Heart left ventricle (tissue), 13 donors: ENCODE data around the gene MARCHF3.

ENCODE experiments used
- POLR2A ChIP-seq, 2 donors: fragments of 450-650 bp; IDR thresholded peaks; one replicate each; pipeline ENCODE4 v1.6.1; 2017; ENCODE audit warnings: antibody characterized with exemption in 2 of 2, mild to moderate bottlenecking in 2 of 2, moderate library complexity in 2 of 2
- TF ChIP-seq, protein P1 (sequence below), 12 donors: fragments of 200-600 bp; sonication (generic) in 4 of 12; IDR thresholded peaks; one replicate each; pipeline versions ENCODE4 v1.5.0 to v1.8.0; 2018 to 2022; ENCODE audit warnings: antibody characterized with exemption in 12 of 12, mild to moderate bottlenecking in 5 of 12
- donor health status: ischemic (EF 13 %, LVEDD 7.1; RV severe dilation, severe dysfunction).
- donor health status: DM: no; HTN: yes; CAD: no.
- donor health status: DM: no; HTN: no; CAD: no.
- donor health status: ischemic (EF 25% LVEDD 6.9; RV normal size, moderate dysfunction).
- donor health status: ischemic (EF 25% LVEDD 5.7; RV mildly dilated, moderate dysfunction).
- donor health status: ischemic (EF 35%, LVEDD 5.7; RV mildly dilated, moderate dysfunction).
- donor health status: nonischemic (EF 11% LVEDD 7.7; RV severe dilation, severe dysfunction).
- donor health status: DM: yes; HTN: yes; CAD: no.
- donor health status: PGD.
- donor health status: ischemic (EF 29% LVEDD 5.4; RV normal size, mild dysfunction).
- donor health status: nonischemic (EF 23%, LVEDD 6.1; RV moderate dilation, normal function).

DNA sequence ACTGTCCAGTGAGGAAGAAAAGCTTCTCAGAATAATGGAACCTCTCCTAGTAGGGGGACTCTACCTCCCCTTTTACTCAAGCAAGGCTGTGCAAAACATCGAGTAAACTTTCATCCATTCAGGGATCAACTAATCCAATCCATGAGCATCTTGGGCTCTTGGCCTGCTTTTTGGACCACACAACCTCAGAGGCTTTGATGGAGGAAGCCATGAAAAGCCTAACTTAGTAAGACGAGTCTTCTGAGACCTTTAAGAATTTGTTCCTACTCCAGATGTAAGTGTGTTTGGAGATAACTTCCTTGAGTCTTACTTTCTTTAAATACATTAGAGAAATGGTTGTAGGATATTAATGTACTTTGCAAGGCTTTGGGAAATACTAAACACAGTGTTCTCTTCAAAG, 49.1 kb downstream of the MARCHF3 start:
- TF ChIP-seq, protein P1, sequence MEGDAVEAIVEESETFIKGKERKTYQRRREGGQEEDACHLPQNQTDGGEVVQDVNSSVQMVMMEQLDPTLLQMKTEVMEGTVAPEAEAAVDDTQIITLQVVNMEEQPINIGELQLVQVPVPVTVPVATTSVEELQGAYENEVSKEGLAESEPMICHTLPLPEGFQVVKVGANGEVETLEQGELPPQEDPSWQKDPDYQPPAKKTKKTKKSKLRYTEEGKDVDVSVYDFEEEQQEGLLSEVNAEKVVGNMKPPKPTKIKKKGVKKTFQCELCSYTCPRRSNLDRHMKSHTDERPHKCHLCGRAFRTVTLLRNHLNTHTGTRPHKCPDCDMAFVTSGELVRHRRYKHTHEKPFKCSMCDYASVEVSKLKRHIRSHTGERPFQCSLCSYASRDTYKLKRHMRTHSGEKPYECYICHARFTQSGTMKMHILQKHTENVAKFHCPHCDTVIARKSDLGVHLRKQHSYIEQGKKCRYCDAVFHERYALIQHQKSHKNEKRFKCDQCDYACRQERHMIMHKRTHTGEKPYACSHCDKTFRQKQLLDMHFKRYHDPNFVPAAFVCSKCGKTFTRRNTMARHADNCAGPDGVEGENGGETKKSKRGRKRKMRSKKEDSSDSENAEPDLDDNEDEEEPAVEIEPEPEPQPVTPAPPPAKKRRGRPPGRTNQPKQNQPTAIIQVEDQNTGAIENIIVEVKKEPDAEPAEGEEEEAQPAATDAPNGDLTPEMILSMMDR (IDR thresholded peaks at IDR 0.05) = no peak
- no peak for TF ChIP-seq POLR2A (IDR thresholded peaks at IDR 0.05)
